Measurements from ENCODE around the gene MYO5B.
A peak's percentile ranks its signal among the peaks of the same experiment; 100 is the strongest.
"Not testable (repeated sequence)": the region's sequence is repeated elsewhere in the genome, so short reads cannot be mapped to it uniquely, and the experiment has no call there.

Gene MYO5B

GRCh38 chr18:50099725-50100407 lies 95.1 kb downstream of the MYO5B start:
- peak; percentile 21 for DNase-seq (ENCODE audit: low spot score)

GRCh38 chr18:50097702-50098101 lies 97.2 kb downstream of the MYO5B start:
- DNase-seq (ENCODE audit: low spot score) = no peak

DNA sequence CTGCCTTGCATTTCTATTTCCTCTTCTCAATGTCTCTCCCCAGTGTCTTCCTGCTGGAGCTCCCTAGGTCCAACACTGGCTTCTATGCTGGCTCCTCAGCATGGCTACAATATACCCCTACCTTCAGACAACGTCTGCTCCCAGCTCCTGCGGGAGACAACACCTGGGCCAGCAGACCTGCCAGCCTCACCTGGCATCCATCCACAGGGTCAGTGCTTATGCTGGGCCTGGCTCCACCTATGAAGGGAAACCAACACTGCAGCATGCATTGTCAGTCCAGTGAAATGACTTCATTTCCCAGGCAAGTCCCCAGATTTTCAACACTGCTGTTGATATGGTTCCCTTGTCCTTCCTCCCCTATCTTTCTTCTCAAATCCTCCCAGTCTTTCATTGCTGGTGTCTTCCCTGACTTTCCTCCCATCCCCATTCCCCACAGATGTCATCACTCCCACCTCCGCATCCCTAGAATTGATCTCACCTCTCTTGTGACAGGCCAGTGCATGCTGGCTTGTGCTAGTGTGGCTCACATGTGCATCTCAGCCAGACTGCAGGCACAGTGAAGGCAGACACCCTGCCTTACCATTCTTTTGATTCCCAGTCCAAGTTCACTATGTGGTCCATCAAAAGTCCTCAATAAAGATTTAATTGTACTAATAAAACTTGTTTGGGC lies 98.0 kb downstream of the MYO5B start:
- DNase-seq (ENCODE audit: low spot score) = no peak

- DNase-seq (ENCODE audit: low spot score) = not testable (repeated sequence)
Measured at GRCh38 chr18:50094786-50095185, 100.2 kb downstream of the MYO5B start.

- DNase-seq (ENCODE audit: low spot score) = no peak
Measured at GRCh38 chr18:50094221-50094773, 100.7 kb downstream of the MYO5B start.

GRCh38 chr18:50093366-50094064 lies 101.4 kb downstream of the MYO5B start:
- no peak for DNase-seq (ENCODE audit: low spot score)

DNA sequence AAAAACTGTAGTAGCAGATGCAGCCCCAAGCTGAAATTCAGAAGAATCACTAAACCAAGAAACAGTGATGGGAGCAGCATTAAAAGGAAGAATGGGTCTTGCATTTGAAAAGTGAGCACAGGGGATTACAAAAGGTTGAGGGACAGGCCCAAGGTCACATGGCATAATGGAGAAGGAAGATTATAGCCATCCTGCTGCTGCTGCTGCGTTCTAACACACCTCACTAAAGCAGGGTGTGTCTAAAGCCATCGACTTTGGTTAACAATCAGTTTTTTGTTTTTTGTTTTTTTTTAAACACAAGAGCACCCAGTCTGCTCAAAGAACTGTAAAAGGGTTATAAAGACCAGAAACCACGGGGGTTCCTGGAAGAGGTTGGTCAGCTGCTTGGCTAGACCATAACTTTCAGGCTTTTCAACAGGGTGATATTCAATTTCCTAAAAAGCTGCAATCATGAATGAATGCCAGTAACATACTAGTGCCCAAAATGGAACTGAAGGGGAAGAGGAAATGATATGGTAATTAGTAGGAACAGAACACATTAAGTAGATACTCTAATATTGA lies 102.6 kb downstream of the MYO5B start:
- no peak for DNase-seq (ENCODE audit: low spot score)

DNA sequence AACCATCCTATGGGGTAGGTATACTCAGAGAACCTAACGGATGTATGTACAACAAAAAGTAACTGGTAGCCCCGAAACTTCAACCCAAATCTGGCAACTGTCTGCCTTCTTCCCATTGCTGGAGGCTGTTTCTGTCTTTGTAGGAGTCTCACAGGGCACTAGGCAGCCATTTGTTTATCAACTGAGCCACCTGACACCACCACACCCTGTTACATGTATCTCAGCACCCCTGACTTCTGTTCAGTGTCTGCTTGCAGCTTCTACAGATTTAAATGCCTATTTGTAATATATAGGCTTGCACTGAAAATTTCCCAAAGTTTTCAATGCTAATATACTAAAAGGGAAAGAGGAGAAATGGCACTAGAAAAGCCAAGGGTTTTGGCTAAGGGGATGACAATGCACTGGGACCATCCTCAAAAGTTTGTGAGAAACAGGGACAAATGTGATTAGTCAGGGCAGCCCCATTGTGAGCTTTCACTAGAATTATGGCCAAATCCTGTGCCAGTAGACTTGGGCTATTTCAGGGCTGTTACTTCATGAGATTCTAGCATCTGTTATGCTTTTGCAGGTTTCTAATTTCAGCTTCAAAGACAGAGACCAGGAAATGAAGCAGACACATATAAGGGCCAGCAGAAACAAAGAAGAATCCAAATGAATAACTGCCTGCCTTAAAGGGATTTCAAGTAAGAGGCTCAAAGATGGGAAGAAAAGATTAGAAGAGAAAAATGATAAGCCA lies 103.3 kb downstream of the MYO5B start:
- no peak for DNase-seq (ENCODE audit: low spot score)

DNA sequence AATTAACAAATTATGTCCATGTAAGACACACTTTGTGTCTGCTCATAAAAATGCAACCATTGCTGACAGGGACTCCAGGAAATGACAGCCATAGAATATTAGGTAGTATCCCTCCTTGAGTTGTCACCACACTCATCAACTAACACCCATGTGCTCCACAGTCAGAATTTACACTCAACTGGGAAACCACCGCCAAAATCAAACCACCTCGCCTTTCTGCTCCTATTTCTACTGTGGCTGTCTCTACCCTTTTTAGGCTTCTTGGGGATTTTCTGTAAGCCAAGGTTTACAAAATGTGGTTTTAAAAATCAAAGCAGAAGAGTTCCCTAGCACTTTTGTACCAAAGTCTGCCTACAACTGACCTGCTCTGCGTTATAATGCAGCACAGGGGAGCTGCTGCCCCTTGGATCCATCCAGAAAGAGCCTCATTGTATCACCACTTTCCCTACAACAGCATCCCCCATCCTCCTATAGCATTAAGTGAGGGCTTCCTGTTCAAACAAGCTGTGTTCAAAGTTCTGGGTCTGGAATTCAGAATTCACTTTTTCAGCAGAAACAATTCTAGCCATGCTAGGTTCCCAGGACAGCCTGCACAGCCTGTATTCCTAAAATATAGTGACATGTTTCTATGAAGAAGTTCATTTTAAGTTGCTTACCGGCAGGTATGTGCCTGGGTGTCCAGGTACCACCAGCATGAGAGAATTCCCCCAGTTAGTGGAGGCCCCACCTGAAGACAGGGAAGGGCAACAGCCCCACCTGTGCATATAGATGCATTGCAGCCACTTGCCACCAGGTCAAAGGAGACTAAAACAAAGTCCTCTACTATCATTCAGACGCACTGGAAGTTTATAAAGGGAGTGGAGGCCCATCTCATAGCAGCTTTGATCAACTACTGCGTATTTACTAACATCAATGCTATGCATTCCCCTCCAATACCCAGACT lies 104.3 kb downstream of the MYO5B start:
- no peak for DNase-seq (ENCODE audit: low spot score)

DNA sequence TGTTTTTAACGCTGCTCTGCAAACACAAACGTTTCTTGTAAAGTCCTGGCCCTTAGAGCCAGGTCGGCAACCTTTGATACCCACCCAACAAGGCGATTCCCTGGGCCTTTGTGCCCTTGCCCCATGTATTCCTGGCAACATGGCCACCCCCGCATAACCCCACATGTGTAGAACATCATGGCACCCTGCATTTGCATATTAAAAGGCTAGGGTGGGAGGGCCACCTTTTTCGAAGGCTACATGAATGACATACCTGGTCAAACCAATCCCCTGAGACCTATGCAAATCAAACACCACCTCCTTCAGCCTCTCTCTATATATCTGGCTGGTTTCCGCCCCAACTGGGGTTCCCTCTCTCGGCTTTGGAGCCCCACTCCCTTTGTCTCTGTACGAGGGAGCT lies 105.2 kb downstream of the MYO5B start:
- no peak for DNase-seq (ENCODE audit: low spot score)

GRCh38 chr18:50083708-50084107 lies 111.2 kb downstream of the MYO5B start:
- DNase-seq (ENCODE audit: low spot score) = no peak

- DNase-seq (ENCODE audit: low spot score) = no peak
Measured at GRCh38 chr18:50080932-50081560, 113.9 kb downstream of the MYO5B start.

DNA sequence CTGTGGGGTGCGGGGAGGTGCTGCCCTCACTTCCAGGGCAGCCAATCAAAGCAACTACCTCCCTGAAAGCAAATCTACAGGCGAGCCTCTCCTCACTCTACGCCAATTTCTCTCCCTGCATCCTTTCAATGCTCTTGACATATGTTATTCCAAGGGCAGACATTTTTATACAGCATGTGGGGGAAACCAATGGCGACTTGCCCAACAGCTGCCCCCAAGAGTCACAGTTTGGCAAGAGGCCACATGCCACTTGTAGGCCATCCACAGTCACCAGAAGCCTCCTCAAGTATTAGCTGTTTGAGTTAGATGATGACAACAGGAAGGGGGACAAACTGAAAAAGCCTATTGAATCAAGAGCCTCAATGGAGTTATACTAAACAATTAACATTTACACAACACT lies 114.6 kb downstream of the MYO5B start:
- DNase-seq (ENCODE audit: low spot score) = no peak

- no peak for DNase-seq (ENCODE audit: low spot score)
Measured at GRCh38 chr18:50079571-50080295, 115.2 kb downstream of the MYO5B start.

DNA sequence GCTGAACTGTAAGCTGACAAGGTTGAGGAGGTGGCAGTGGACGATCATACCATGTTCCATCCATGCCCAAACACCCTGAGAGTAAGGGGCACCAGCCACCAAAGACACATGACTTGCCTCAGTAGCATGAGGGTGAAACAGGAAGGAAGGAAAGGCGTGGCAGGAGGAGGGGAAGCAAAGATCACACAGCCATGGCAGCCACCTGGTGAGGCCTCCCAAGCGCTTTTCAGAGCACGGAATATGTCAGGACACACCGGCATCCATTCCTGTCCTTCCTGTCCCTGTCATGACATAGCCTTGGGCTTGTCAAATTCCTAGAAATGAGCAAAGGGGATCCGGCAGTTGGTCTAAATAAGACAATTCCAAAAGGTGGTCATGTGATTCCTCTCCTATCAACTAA lies 118.7 kb downstream of the MYO5B start:
- no peak for DNase-seq (ENCODE audit: low spot score)

- DNase-seq (ENCODE audit: low spot score) = no peak
Measured at GRCh38 chr18:50075772-50076171, 119.2 kb downstream of the MYO5B start.

GRCh38 chr18:50074404-50074803 lies 120.5 kb downstream of the MYO5B start:
- DNase-seq (ENCODE audit: low spot score) = no peak

- DNase-seq (ENCODE audit: low spot score) = no peak
Measured at GRCh38 chr18:50073319-50073718, 121.6 kb downstream of the MYO5B start.

DNA sequence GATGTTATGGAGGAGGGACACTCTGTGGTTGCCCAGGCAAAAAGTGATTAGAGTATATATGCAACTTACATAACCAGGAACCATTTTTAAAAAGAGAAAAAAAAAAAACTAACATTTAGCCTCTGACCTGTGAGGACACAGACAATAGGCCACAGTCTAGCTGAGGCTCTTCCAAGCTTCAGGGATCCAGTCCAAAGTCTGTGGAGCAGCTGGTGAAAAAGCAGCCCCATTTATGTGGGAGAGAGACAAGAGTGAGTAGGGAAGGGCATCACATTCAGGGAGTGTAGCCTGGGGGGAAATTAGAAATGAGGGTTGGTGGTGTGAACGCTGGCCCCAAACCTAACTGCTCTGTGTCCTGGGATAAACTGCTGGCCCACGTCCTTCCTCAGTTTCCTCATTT lies 122.8 kb downstream of the MYO5B start:
- no peak for DNase-seq (ENCODE audit: low spot score)

DNA sequence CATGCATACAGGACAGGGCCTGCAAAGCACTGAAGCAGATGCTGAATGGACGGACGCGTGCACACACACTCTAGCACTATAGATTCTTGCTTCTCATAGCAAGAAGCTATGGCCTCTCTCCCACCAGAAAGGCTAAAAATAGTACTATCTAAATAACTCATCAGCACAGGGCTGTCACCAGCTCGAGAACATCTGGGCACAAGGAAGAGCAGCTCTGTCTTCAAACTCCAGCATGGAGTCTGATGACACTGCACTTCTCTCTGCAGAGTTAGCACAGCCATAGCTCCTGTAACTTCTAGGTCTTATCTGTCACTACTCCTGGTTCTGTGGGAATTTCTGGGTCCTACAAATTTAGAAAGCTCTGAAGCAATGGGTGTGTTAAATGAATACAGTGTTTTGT lies 123.5 kb downstream of the MYO5B start:
- DNase-seq (ENCODE audit: low spot score) = no peak

All from AG20443 (cell line).